Aorta (tissue), 5 donors: ENCODE measurements around the gene PHF5A. TPM values are rescaled to one million over a fixed set of nuclear protein-coding genes. Genes with fewer than 3 reads are reported as not detected.

Experiments used
- ATAC-seq: fragments of 200-7000 bp; cut with Tn5 transposase; one replicate; pipeline ENCODE4 v1.9.1; 2022; ENCODE audit warnings: moderate library complexity; ENCODE audit not compliant: low FRiP score
- DNase-seq, 2 donors: peaks; one replicate each; pipeline ENCODE4 v3.0.0-alpha.2; 2020
- H3K27ac ChIP-seq, 2 donors: one replicate each; pipeline ENCODE4 v1.5.1; 2013; ENCODE audit warnings: low read length in 2 of 2, mild to moderate bottlenecking in 2 of 2, moderate library complexity in 2 of 2, control low read depth in 1 of 2, inconsistent platforms in 1 of 2, low read depth in 1 of 2
- H3K27me3 ChIP-seq, 2 donors: one replicate each; pipeline ENCODE4 v1.6.1; 2013; ENCODE audit warnings: control low read depth in 1 of 2, low read length in 1 of 2, mild to moderate bottlenecking in 1 of 2, moderate library complexity in 1 of 2; ENCODE audit not compliant: insufficient read depth in 2 of 2, control insufficient read depth in 1 of 2
- H3K36me3 ChIP-seq, 2 donors: one replicate each; pipeline ENCODE4 v1.6.1; 2013; ENCODE audit warnings: control low read depth in 1 of 2, low read length in 1 of 2, mild to moderate bottlenecking in 1 of 2; ENCODE audit not compliant: insufficient read depth in 2 of 2, control insufficient read depth in 1 of 2
- H3K4me1 ChIP-seq, 2 donors: one replicate each; pipeline ENCODE4 v1.6.1; 2013; ENCODE audit warnings: low read length in 2 of 2, control low read depth in 1 of 2, mild to moderate bottlenecking in 1 of 2, moderate library complexity in 1 of 2; ENCODE audit not compliant: insufficient read depth in 2 of 2, control insufficient read depth in 1 of 2
- H3K4me3 ChIP-seq, 2 donors: one replicate each; pipeline ENCODE4 v1.5.1; 2013; ENCODE audit warnings: low read length in 2 of 2, control low read depth in 1 of 2, mild to moderate bottlenecking in 1 of 2
- H3K9me3 ChIP-seq: one replicate; pipeline ENCODE4 v1.6.1; 2013; ENCODE audit warnings: mild to moderate bottlenecking, low read length; ENCODE audit not compliant: control insufficient read depth
- WGBS, 2 donors: extraction: QIAGEN DNeasy Blood & Tissue Kit; methylation state at CpG; one replicate each; pipeline ENCODE4 v1.1.7; 2013; 5-methylcytosine and 5-hydroxymethylcytosine counted together
- intact Hi-C, 2 donors: fragments of 100-400 bp; cut with DNase I; formaldehyde crosslinking; loops; one replicate each; pipeline versions ENCODE4 v1.14.2 to v1.15.0; 2022
- long read RNA-seq, 2 donors: library from polyadenylated mRNA; unstranded; transcript quantifications; one replicate each; pipeline ENCODE4 v2.0.0, GENCODE V29; 2020 to 2021
- polyA plus RNA-seq, 2 donors: library from polyadenylated mRNA; stranded (reverse); fragments of 200-250 nt; gene quantifications; one replicate each; pipeline ENCODE4 v1.2.3, GENCODE V29; 2013
- total RNA-seq, 2 donors: library from RNA; stranded (reverse); fragmentation: NEBNext Ultra II Directional; extraction: Animal tissue kit (Norgen Biotek cat#: 25700); gene quantifications; one replicate each; pipeline ENCODE4 v1.2.1, GENCODE V29; 2021
- donor health status: healthy with polysubstance abuse.
- donor health status: Bipolar disorder and iron deficiency.
- donor health status: DM: no; HTN: no; CAD: no.
- donor health status: DM: no; HTN: no; CAD: no.
- donor health status: DM: yes; HTN: yes; CAD: no.

The PHF5A gene
- 10 to 100 TPM; 22.5 to 27.0 TPM for total RNA-seq
- 10 to 100 TPM; 29.8 to 43.1 TPM for polyA plus RNA-seq
- long read RNA-seq, donor 1, transcript PHF5A-201 (4 exons, 1,086 nt) = major isoform, 9 of 11 reads
- long read RNA-seq, donor 1, partial matches to known transcripts = 0 of 11 reads
- long read RNA-seq, donor 1, other reads (novel, unspliced or antisense) = 2 of 11 reads
- long read RNA-seq, donor 2 = 0 reads

GRCh38 chr22:41468381-41469217 is at the start of gene PHF5A, which contains the start of gene ACO2:
TSS of gene PHF5A (minus strand) at chr22:41468692. CDS start at chr22:41468653, 39 bp downstream.
TSS of gene ACO2 (plus strand) at chr22:41469117. CDS start at chr22:41469147, 30 bp downstream.
- peak; percentile 100 for ATAC-seq
- H3K4me1 ChIP-seq = peaks cover 0 to 4% of the 10 kb centered on the region in 2 donors
- H3K9me3 ChIP-seq = no peaks in the 10 kb centered on the region
- intact Hi-C loops = loop anchor here (2.0 to 10.0 kb wide), 3 partner anchors 20 to 49 kb away; no protein-coding TSS in a partner anchor
- WGBS, 2 donors = 0 to 1% methylated on average over 51 of the region's 51 CpGs
- H3K36me3 ChIP-seq = no peaks in the 10 kb centered on the region
- peak within 1 kb of the TSS; percentile 35 to 73 for H3K4me3 ChIP-seq
- peak; percentile 98 to 99 for DNase-seq
- no peaks in the 10 kb centered on the region for H3K27me3 ChIP-seq
- H3K27ac ChIP-seq = peak within 1 kb of the TSS; percentile 56 to 74

- DNase-seq = no peak
- Histone ChIP-seq H3K9me3 (no peaks in the 10 kb centered on the region), H3K36me3 (no peaks in the 10 kb centered on the region), H3K27me3 (no peaks in the 10 kb centered on the region), H3K4me3 (no peak overlapping the region), H3K27ac (no peak overlapping the region), H3K4me1 (no peaks in the 10 kb centered on the region)
- ATAC-seq = no peak
- intact Hi-C loops = loop anchor here (5.0 to 10.0 kb wide), 2 partner anchors 51 to 53 kb away; partner anchors contain the start of genes ACO2 (in 2 of the 2) and PHF5A (in 2 of the 2)
- WGBS, 2 donors = 46% methylated on average over 7 of the region's 7 CpGs
Observed at GRCh38 chr22:41518048-41518347, 49.5 kb upstream of the PHF5A start.

GRCh38 chr22:41517172-41518047 is 48.9 kb upstream of the PHF5A start:
- Histone ChIP-seq H3K4me3 (no peak overlapping the region), H3K27ac (no peak overlapping the region), H3K27me3 (no peaks in the 10 kb centered on the region), H3K9me3 (no peaks in the 10 kb centered on the region), H3K4me1 (no peaks in the 10 kb centered on the region), H3K36me3 (no peaks in the 10 kb centered on the region)
- 50 to 52% methylated on average over 22 of the region's 22 CpGs for WGBS, 2 donors
- intact Hi-C loops = loop anchor here (1.0 to 10.0 kb wide), 4 partner anchors 50 to 115 kb away; partner anchors contain the start of genes ACO2 (in 2 of the 2) and PHF5A (in 2 of the 2)
- DNase-seq = peak in 1 of 2 donors; percentile 89
- ATAC-seq = peak; percentile 78

- Histone ChIP-seq H3K9me3 (no peaks in the 10 kb centered on the region), H3K27ac (no peak overlapping the region), H3K27me3 (no peaks in the 10 kb centered on the region), H3K4me3 (no peak overlapping the region), H3K4me1 (no peaks in the 10 kb centered on the region), H3K36me3 (no peaks in the 10 kb centered on the region)
- ATAC-seq (no peak), DNase-seq (no peak)
- WGBS, 2 donors = 84 to 89% methylated on average over 8 of the region's 8 CpGs
- intact Hi-C loops = loop anchor here (2.0 to 10.0 kb wide), 3 partner anchors 49 to 114 kb away; partner anchors contain the start of genes ACO2 (in 2 of the 2) and PHF5A (in 2 of the 2)
Observed at GRCh38 chr22:41516462-41516861, 48.0 kb upstream of the PHF5A start.

GRCh38 chr22:41513391-41513790 is 44.9 kb upstream of the PHF5A start:
- H3K4me3 ChIP-seq = no peak overlapping the region
- intact Hi-C loops = loop anchor here in 1 of 2 donors (10.0 kb wide), 1 partner anchor 49 kb away; the partner anchor contains the start of genes ACO2 and PHF5A
- H3K4me1 ChIP-seq = no peaks in the 10 kb centered on the region
- no peaks in the 10 kb centered on the region for H3K36me3 ChIP-seq
- no peaks in the 10 kb centered on the region for H3K9me3 ChIP-seq
- 68 to 78% methylated on average over 5 of the region's 5 CpGs for WGBS, 2 donors
- DNase-seq = no peak
- ATAC-seq = no peak
- H3K27ac ChIP-seq = no peak overlapping the region
- H3K27me3 ChIP-seq = no peaks in the 10 kb centered on the region

- Histone ChIP-seq H3K4me3 (no peak overlapping the region), H3K9me3 (no peaks in the 10 kb centered on the region), H3K4me1 (no peaks in the 10 kb centered on the region), H3K36me3 (no peaks in the 10 kb centered on the region), H3K27ac (no peak overlapping the region), H3K27me3 (no peaks in the 10 kb centered on the region)
- intact Hi-C loops = loop anchor here in 1 of 2 donors (10.0 kb wide), 1 partner anchor 48 kb away; the partner anchor contains the start of genes ACO2 and PHF5A
- DNase-seq (no peak), ATAC-seq (no peak)
- WGBS, 2 donors = 48 to 56% methylated on average over 17 of the region's 17 CpGs
Observed at GRCh38 chr22:41512421-41513194, 44.1 kb upstream of the PHF5A start.

GRCh38 chr22:41511521-41511968 is 43.1 kb upstream of the PHF5A start:
- no peaks in the 10 kb centered on the region for H3K9me3 ChIP-seq
- WGBS, 2 donors = 9 to 19% methylated on average over 2 of the region's 2 CpGs
- no peaks in the 10 kb centered on the region for H3K4me1 ChIP-seq
- H3K4me3 ChIP-seq = no peak overlapping the region
- ATAC-seq (no peak), DNase-seq (no peak)
- intact Hi-C loops = loop anchor here in 1 of 2 donors (10.0 kb wide), 1 partner anchor 47 kb away; the partner anchor contains the start of genes ACO2 and PHF5A
- no peaks in the 10 kb centered on the region for H3K36me3 ChIP-seq
- H3K27me3 ChIP-seq = no peaks in the 10 kb centered on the region
- H3K27ac ChIP-seq = no peak overlapping the region
